Fibroblast of pulmonary artery (primary cell): ENCODE results near the gene ZNF804B.

Experiments
- DNase-seq: peaks from one replicate; pipeline ENCODE4 v3.0.0-alpha.2; 2010; ENCODE audit warnings: low read depth
- H3K4me3 ChIP-seq: replicated peaks from 2 replicates; pipeline ENCODE4 v1.5.1; 2011; ENCODE audit warnings: low read depth, mild to moderate bottlenecking, control low read depth, low read length, moderate library complexity
- TF ChIP-seq, protein P1 (sequence below): IDR thresholded peaks from 2 replicates; pipeline ENCODE4 v1.5.1; 2011; ENCODE audit warnings: mild to moderate bottlenecking, control low read depth, low read length, inconsistent platforms; ENCODE audit errors: missing control alignments

The ZNF804B gene

DNA sequence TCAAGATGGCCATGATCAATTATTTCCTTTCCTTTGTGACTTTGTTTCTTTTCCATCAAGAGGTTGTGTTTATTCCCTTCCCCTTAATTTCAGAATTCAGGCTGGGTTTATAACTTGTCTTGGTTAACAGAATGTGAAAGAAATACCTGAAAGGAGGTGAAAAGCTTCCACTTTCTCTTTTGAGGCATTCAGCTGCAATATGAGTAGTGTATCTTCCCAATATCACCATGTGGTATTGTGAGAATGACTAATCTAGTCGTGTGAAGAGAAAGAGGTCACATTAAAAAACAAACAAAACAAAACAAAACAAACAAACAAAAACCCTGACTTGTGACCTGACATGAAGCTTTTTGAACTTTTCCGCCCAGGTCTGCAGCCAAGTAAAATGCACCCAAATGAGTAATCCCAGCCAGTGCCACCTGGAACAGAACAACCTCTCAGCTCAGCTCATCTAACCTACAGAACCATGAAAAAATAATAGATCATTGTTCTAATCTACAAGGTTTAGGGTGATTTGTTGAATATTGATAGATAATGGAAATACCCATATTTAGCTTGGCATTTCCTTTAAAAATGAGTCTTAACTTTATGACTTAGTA, 106.9 kb downstream of the ZNF804B start:
- DNase-seq = no peak
- H3K4me3 ChIP-seq = no peak overlapping the region
- TF ChIP-seq, protein P1, sequence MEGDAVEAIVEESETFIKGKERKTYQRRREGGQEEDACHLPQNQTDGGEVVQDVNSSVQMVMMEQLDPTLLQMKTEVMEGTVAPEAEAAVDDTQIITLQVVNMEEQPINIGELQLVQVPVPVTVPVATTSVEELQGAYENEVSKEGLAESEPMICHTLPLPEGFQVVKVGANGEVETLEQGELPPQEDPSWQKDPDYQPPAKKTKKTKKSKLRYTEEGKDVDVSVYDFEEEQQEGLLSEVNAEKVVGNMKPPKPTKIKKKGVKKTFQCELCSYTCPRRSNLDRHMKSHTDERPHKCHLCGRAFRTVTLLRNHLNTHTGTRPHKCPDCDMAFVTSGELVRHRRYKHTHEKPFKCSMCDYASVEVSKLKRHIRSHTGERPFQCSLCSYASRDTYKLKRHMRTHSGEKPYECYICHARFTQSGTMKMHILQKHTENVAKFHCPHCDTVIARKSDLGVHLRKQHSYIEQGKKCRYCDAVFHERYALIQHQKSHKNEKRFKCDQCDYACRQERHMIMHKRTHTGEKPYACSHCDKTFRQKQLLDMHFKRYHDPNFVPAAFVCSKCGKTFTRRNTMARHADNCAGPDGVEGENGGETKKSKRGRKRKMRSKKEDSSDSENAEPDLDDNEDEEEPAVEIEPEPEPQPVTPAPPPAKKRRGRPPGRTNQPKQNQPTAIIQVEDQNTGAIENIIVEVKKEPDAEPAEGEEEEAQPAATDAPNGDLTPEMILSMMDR = no peak

DNA sequence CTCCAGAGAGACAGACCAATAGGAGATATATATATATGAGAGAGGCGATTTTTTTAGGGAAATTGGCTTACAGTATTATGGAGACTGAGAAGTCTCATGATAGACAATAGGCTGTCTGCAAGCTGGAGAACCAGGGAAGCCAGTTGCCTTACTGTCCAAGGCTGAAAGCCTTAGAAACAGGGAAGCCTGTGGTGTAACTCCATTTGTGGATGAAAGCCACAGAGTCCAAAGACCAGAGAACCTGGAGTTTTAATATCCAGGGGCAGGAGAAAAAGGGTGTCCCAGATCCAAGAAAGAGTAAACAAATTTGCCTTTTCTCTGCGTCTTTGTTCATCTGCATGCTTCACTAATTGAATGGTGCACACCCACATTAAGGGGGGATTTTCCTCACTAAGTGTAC, 107.7 kb downstream of the ZNF804B start:
- no peak overlapping the region for H3K4me3 ChIP-seq
- TF ChIP-seq, protein P1 = no peak
- no peak for DNase-seq

DNA sequence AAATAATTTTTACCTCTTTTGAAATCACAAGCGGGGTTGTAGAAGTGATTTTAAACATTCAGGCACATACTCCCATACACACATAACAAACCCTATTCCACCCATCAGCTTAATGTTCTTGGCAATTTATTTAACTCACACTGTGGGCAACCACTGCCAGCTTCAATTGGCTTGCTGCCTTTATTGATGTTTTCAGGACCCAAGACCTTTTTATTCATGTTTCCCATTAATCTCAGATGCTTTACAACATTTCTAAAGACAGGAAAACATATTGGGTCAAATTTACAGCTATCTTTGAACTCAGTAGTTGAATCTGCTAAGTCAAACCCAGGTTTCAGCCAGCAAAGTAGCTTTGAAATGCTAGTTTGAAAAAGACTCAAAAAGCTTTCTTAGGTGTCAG, 109.0 kb downstream of the ZNF804B start:
- no peak for DNase-seq
- TF ChIP-seq, protein P1 = no peak
- no peak overlapping the region for H3K4me3 ChIP-seq

DNA sequence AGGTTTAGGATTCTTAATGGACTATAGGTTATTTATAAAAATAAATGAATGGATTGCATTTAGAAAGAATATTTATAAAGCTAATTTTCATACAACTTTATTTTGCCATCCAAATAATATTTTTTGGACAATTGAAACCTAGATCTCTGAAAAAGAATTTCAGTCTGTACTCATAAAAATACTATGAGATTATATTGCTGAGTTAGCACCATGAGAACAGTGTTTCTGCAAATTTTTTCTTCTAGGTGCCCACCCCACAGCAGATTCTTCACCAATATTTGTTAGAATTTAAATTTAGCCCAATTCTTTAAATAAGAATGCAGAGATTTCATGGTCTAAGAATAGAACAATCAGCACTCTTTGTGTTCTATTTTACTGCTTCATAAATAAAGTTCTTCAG, 121.6 kb downstream of the ZNF804B start:
- TF ChIP-seq, protein P1 = no peak

DNA sequence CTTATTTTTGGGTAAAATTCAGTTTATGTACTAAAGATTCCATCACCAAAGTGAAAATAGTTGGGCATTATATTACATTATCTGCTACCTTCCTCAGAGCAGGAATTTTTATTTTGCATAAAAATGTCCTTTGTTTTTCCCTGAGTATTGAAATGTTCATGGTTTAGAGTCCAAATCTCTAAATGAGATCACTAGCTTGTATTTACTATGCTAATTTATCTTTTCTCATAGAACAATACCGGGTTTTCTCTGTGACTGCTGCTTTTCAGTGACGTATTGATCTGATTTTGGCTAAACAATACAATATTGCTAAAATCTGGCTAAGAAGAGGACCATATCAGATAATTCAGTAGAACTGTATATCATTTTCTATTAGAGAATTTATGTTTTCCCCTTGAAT, 125.6 kb downstream of the ZNF804B start:
- DNase-seq = no peak
- TF ChIP-seq, protein P1 = no peak
- no peak overlapping the region for H3K4me3 ChIP-seq

More for the DNA sequence above, 121.6 kb downstream of the ZNF804B start:
- no peak for DNase-seq
- no peak overlapping the region for H3K4me3 ChIP-seq

DNA sequence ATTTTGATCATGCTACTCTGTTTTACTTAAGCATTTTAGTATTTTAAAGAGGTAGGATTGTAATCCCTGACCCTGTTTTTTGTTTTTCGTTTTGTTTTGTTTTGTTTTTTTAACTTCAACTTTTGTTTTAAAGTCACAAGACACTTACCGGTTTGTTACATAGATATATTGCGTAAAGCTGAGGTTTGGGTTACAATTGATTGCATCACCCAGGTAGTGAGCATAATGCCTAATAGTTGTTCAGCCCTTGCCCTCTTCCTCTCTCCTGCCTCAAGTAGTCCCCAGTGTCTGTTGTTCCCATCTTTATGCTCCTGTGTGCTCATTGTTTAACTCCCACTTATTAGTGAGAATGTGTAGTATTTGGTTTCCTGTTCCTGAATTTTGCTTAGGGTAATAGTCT, 129.2 kb downstream of the ZNF804B start:
- TF ChIP-seq, protein P1 = no peak
- H3K4me3 ChIP-seq = no peak overlapping the region
- no peak for DNase-seq

DNA sequence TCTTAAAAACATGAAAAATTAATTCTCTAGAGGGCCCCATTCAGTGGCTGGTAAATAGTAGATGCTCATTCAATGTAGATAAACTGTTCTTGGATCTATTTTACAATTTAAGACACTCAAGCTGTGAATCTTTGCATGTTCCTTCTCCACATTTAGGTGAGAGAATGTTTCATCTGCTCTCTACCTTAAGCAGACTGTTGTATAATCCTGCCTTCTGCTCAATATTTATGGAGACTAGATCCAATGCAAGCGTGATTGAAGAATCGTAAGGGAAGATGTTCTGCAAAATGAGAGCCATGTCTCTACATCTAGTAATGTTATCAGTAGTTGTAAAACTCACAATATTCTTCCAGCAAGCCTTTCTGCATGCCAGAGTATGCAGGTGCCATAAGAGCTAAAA, 151.0 kb downstream of the ZNF804B start:
- H3K4me3 ChIP-seq = no peak overlapping the region
- DNase-seq = no peak
- TF ChIP-seq, protein P1 = no peak
